ENCODE measurements around the gene KLF15. TPM values are rescaled to one million over a fixed set of nuclear protein-coding genes. Genes with fewer than 3 reads are reported as not detected.

Gene KLF15
- polyA plus RNA-seq, 1 donor from 2014 or later = 0.46 TPM

DNA sequence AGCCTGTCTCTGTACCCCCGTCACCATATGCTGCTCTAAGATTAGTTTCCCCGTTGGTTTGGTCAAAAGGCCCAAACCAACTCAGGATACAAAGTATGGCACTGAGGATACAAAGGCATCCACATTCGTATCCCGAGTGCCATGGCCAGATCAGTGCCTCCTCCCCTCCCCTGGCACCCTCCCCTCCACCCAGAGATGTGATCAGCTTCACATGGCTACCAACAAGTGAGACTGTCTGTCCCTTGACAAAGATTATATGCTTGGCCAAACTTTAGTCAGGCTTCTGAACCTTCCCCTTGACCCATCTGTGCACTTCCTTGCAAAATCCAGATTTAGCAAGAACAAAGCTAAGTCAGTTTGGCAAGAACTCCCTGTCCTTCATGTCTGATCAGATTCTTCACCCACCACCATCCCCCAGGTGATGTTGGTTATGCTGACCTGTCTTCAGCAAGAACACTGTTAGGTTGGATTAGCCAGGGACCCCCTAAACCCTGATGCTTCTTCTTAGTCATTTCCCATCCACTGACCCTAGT lies 61.7 kb downstream of the KLF15 start:
- TF ChIP-seq POLR2AphosphoS5 (IDR thresholded peaks at IDR 0.05) = no peak
- Histone ChIP-seq H2AFZ (ENCODE audit: low read depth, low read length) (no peak overlapping the region), H3K4me3 (ENCODE audit: low read length) (no peak overlapping the region), H3K27ac (ENCODE audit: low read length) (no peak overlapping the region), H3F3A (ENCODE audit: insufficient read depth, low read length, poor library complexity, severe bottlenecking) (no peaks in the 10 kb centered on the region), H3K36me3 (ENCODE audit: insufficient read depth, low read length) (no peaks in the 10 kb centered on the region), H3K9ac (ENCODE audit: low read length) (no peak overlapping the region), H4K20me1 (ENCODE audit: insufficient read depth) (no peaks in the 10 kb centered on the region), H3K9me2 (ENCODE audit: insufficient read depth, low read length) (no peaks in the 10 kb centered on the region), H3K27me3 (ENCODE audit: insufficient read depth, low read depth, low read length) (no peaks in the 10 kb centered on the region), H3K9me3 (ENCODE audit: low read length) (no peaks in the 10 kb centered on the region), H3K79me2 (replicated peaks; ENCODE audit: insufficient read depth, low read length) (no peaks in the 10 kb centered on the region), H3K4me2 (ENCODE audit: low read length) (no peak overlapping the region)

DNA sequence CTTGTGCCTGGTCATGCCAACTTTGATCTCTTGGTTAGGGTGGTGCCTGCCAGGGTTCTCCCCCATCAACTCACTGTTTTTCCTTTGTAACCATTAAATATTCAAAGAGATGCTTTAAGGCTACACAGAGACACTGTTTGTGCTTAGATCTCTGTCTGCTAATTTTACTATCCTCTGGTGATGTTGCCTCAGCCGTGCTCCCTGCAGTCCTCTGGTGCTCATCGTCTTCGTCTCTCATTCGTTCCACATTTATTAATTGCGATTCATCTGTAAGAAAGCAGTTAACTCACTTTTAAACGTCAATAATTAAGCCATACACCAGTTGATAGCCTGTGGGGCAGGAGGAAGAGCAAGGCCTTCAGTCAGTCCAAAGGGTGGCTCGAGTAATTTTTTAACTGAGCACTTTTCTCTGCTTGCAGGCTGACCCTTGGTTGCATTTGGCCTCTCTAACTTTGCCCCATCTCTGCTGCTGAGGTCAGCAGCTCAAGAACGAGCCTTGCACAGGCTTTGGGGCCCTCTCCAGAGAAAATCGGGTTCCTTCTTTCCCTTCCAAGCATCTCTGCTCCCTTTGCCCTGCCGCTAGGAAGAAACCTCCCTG lies 62.9 kb downstream of the KLF15 start:
- H3K9ac ChIP-seq (ENCODE audit: low read length) = no peak overlapping the region
- TF ChIP-seq RAD21 (conservative IDR thresholded peaks at IDR 0.05) (no peak), TAF1 (IDR thresholded peaks at IDR 0.05; ENCODE audit: low read depth) (no peak), POLR2AphosphoS5 (IDR thresholded peaks at IDR 0.05) (no peak), CTCF (IDR thresholded peaks at IDR 0.05; ENCODE audit: poor library complexity, severe bottlenecking) (no peak), REST (IDR thresholded peaks at IDR 0.05; ENCODE audit: borderline replicate concordance) (no peak), EZH2 (IDR thresholded peaks at IDR 0.05; ENCODE audit: borderline replicate concordance, insufficient read depth, low read length, poor library complexity, severe bottlenecking) (no peak), SMC3 (conservative IDR thresholded peaks at IDR 0.05; ENCODE audit: poor library complexity) (no peak), MXI1 (conservative IDR thresholded peaks at IDR 0.05; ENCODE audit: poor library complexity, severe bottlenecking) (no peak), EP300 (conservative IDR thresholded peaks at IDR 0.05; ENCODE audit: poor library complexity, severe bottlenecking) (no peak)
- H3K9me2 ChIP-seq (ENCODE audit: insufficient read depth, low read length) = no peaks in the 10 kb centered on the region
- H3K79me2 ChIP-seq (replicated peaks; ENCODE audit: insufficient read depth, low read length) = no peaks in the 10 kb centered on the region
- H3K27ac ChIP-seq (ENCODE audit: low read length) = no peak overlapping the region
- H4K20me1 ChIP-seq (ENCODE audit: insufficient read depth) = no peaks in the 10 kb centered on the region
- H3K4me2 ChIP-seq (ENCODE audit: low read length) = no peak overlapping the region
- H3K27me3 ChIP-seq (ENCODE audit: insufficient read depth, low read depth, low read length) = no peaks in the 10 kb centered on the region
- no peak overlapping the region for H3K4me3 ChIP-seq (ENCODE audit: low read length)
- no peaks in the 10 kb centered on the region for H3K36me3 ChIP-seq (ENCODE audit: insufficient read depth, low read length)
- no peaks in the 10 kb centered on the region for H3K9me3 ChIP-seq (ENCODE audit: low read length)
- no peaks in the 10 kb centered on the region for H3F3A ChIP-seq (ENCODE audit: insufficient read depth, low read length, poor library complexity, severe bottlenecking)
- no peak overlapping the region for H2AFZ ChIP-seq (ENCODE audit: low read depth, low read length)

All from neural cell (in vitro differentiated cells).